ENCODE data around the gene TFAM.

Gene TFAM

GRCh38 chr10:58439632-58440364, 54.6 kb downstream of the TFAM start:
- no peak overlapping the region for H3K4me3 ChIP-seq (ENCODE audit: low read depth, low read length)
- no peak for DNase-seq (ENCODE audit: low read depth)
- TF ChIP-seq CTCF (IDR thresholded peaks at IDR 0.05; ENCODE audit: low read depth, low read length, missing control alignments), result no peak

- H3K4me3 ChIP-seq (ENCODE audit: low read depth, low read length), result no peak overlapping the region
- DNase-seq (ENCODE audit: low read depth), result no peak
- no peak for TF ChIP-seq CTCF (IDR thresholded peaks at IDR 0.05; ENCODE audit: low read depth, low read length, missing control alignments)
Observed at GRCh38 chr10:58440484-58440883, 55.3 kb downstream of the TFAM start.

DNA sequence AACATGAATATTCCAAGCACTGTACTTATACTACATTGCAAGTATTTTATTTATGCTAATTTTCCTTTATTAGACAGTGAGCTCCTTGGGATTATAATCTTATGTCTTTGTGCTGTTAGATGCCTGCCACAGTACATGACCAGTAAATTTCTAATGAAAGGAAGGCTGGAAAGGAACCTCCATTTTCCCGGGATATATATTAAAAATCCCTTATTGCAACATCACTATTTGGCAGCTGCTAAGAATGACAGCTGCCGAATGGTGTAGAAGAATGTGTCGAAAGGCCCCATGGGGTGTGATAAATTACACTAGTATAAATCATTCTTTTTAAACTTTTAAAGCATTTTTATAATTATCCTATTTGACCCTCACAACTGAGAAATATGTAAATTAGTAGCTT, 59.1 kb downstream of the TFAM start:
- no peak overlapping the region for H3K4me3 ChIP-seq (ENCODE audit: low read depth, low read length)
- no peak for TF ChIP-seq CTCF (IDR thresholded peaks at IDR 0.05; ENCODE audit: low read depth, low read length, missing control alignments)
- DNase-seq (ENCODE audit: low read depth), result no peak

GRCh38 chr10:58444876-58445275, 59.7 kb downstream of the TFAM start:
- no peak for DNase-seq (ENCODE audit: low read depth)
- no peak for TF ChIP-seq CTCF (IDR thresholded peaks at IDR 0.05; ENCODE audit: low read depth, low read length, missing control alignments)

DNA sequence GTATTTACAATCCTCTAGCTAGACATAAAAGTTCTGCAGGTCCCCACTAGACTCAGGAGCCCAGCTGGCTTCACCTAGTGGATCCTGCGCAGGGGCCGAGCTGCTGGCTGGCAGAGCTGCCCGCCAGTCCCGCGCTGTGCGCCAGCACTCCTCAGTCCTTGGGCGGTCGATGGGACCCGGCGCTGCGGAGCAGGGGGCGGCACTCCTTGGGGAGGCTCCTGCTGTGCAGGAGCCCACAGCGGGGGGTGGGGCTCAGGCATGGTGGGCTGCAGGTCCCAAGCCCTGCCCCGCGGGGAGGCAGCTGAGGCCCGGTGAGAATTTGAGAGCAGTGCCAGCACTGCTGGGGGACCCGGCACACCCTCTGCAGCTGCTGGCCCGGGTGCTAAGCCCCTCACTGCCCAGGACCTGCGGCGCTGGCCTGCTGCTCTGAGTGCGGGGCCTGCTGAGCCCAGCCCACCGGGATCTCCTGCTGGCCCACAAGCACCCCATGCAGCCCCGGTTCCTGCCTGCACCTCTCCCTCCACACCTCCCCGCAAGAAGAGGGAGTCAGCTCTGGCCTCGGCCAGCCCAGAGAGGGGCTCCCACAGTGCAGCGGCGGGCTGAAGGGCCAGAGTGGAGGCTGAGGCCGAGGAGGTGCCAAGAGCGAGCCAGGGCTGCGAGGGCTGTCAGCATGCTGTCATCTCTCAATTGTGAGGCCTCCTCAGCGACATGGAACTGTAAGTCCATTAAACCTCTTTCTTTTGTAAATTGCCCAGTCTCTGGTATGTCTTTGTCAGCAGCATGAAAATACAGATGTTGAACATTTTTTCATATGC, 63.1 kb downstream of the TFAM start:
- H3K4me3 ChIP-seq (ENCODE audit: low read depth, low read length), result no peak overlapping the region
- no peak for TF ChIP-seq CTCF (IDR thresholded peaks at IDR 0.05; ENCODE audit: low read depth, low read length, missing control alignments)
- DNase-seq (ENCODE audit: low read depth), result no peak

More at GRCh38 chr10:58444876-58445275, 59.7 kb downstream of the TFAM start:
- H3K4me3 ChIP-seq (ENCODE audit: low read depth, low read length), result no peak overlapping the region

Data from GM12864 (cell line).